Hepatocyte (in vitro differentiated cells): ENCODE measurements around the gene MEF2A. TPM values are rescaled to one million over a fixed set of nuclear protein-coding genes. Genes with fewer than 3 reads are reported as not detected.
A peak's percentile ranks its signal among the peaks of the same experiment; 100 is the strongest.

Source experiments
- DNase-seq: peaks from one replicate; pipeline ENCODE4 v3.0.0-alpha.2; 2016; ENCODE audit warnings: low spot score
- H2AFZ ChIP-seq: fragments of 200-600 bp; sonication (generic); 2 replicates; pipeline ENCODE4 v1.6.0; 2016; ENCODE audit warnings: antibody characterized with exemption, mild to moderate bottlenecking
- H3K27ac ChIP-seq: fragments of 200-600 bp; sonication (generic); 2 replicates; pipeline ENCODE4 v1.5.1; 2016; ENCODE audit warnings: mild to moderate bottlenecking
- H3K27me3 ChIP-seq: fragments of 200-600 bp; sonication (generic); 2 replicates; pipeline ENCODE4 v1.6.1; 2016
- H3K36me3 ChIP-seq: fragments of 200-600 bp; sonication (generic); replicated peaks from 2 replicates; pipeline ENCODE4 v1.5.1; 2016; ENCODE audit warnings: low read depth; ENCODE audit not compliant: insufficient read depth
- H3K4me1 ChIP-seq: fragments of 200-600 bp; sonication (generic); 2 replicates; pipeline ENCODE4 v1.5.1; 2016; ENCODE audit warnings: mild to moderate bottlenecking, moderate library complexity; ENCODE audit not compliant: insufficient read depth
- H3K4me2 ChIP-seq: fragments of 200-600 bp; sonication (generic); 2 replicates; pipeline ENCODE4 v1.6.0; 2016
- H3K4me3 ChIP-seq: fragments of 200-600 bp; sonication (generic); 2 replicates; pipeline ENCODE4 v1.5.1; 2016; ENCODE audit warnings: mild to moderate bottlenecking
- H3K79me2 ChIP-seq: fragments of 200-600 bp; sonication (generic); 2 replicates; pipeline ENCODE4 v1.6.0; 2017; ENCODE audit warnings: mild to moderate bottlenecking
- H3K9me2 ChIP-seq: fragments of 200-600 bp; sonication (generic); replicated peaks from 2 replicates; pipeline ENCODE4 v1.6.0; 2017; ENCODE audit warnings: mild to moderate bottlenecking; ENCODE audit not compliant: insufficient read depth
- H3K9me3 ChIP-seq: fragments of 200-600 bp; sonication (generic); 2 replicates; pipeline ENCODE4 v1.5.1; 2016; ENCODE audit warnings: low read depth, mild to moderate bottlenecking
- H4K20me1 ChIP-seq: fragments of 200-600 bp; sonication (generic); 2 replicates; pipeline ENCODE4 v1.6.0; 2016; ENCODE audit warnings: mild to moderate bottlenecking; ENCODE audit not compliant: insufficient read depth, poor library complexity, severe bottlenecking
- CTCF ChIP-seq: fragments of 200-600 bp; sonication (generic); IDR thresholded peaks from 2 replicates; pipeline ENCODE4 v1.5.1; 2016; ENCODE audit warnings: antibody characterized with exemption, mild to moderate bottlenecking; ENCODE audit not compliant: poor library complexity
- EZH2 ChIP-seq: fragments of 200-600 bp; sonication (generic); IDR thresholded peaks from 2 replicates; pipeline ENCODE4 v1.6.1; 2016; ENCODE audit warnings: antibody characterized with exemption, mild to moderate bottlenecking, borderline replicate concordance
- EZH2phosphoT487 ChIP-seq: fragments of 200-600 bp; sonication (generic); IDR thresholded peaks from one replicate; pipeline ENCODE4 v1.6.1; 2018; ENCODE audit warnings: antibody characterized with exemption, mild to moderate bottlenecking, low read depth, moderate library complexity; ENCODE audit not compliant: unreplicated experiment, severe bottlenecking
- WGBS: methylation state at CpG from one replicate; pipeline ENCODE4 v1.1.6; 2016; ENCODE audit warnings: low lambda C conversion rate; ENCODE audit errors: missing lambda C conversion rate; 5-methylcytosine and 5-hydroxymethylcytosine counted together
- polyA plus RNA-seq: library from polyadenylated mRNA; unstranded; fragments of >200 nt; fragmentation: Nextera tagmentation; extraction: Ambion mirVana; gene quantifications from 2 replicates; pipeline ENCODE4 v1.2.1, GENCODE V29; 2016
- total RNA-seq: library from RNA; depleted of rRNA; stranded (reverse); fragments of >200 nt; gene quantifications from 2 replicates; pipeline ENCODE4 v1.2.3, GENCODE V29; 2014

Gene MEF2A
- total and polyA plus RNA-seq, 2 experiments from 2014 or later, result 20.4 to 56.7 TPM

DNA sequence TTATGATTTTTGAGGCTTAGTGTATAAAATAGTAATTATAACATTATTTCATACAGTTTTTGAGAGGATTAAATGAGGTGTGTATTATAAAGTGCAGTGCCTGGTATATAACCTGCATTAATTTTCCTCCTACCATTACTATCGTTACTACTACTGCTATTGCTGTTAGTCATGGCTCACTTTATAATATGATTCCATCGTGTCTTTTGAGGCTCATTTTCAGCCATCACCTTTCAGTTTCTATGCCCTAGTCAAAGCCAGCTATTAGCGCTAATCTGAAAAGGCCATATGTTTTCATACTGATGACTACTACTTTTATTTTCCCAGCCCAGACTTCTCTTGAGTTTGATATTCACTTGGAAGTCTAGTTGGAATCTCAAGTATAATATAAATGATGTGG is 5.5 kb downstream of the MEF2A start:
- H3K36me3 ChIP-seq, result no peaks in the 10 kb centered on the region
- no peak overlapping the region for H3K4me3 ChIP-seq
- no peak overlapping the region for H3K27ac ChIP-seq
- H3K9me2 ChIP-seq, result no peaks in the 10 kb centered on the region
- peaks cover 75% of the 10 kb centered on the region for H4K20me1 ChIP-seq
- H3K4me2 ChIP-seq, result no peak overlapping the region
- 98% methylated on average over 3 of the region's 3 CpGs for WGBS
- no peak overlapping the region for H2AFZ ChIP-seq
- no peaks in the 10 kb centered on the region for H3K9me3 ChIP-seq
- H3K79me2 ChIP-seq, result peaks cover 100% of the 10 kb centered on the region
- no peaks in the 10 kb centered on the region for H3K27me3 ChIP-seq
- H3K4me1 ChIP-seq, result peaks cover 13% of the 10 kb centered on the region
- DNase-seq, result no peak
- TF ChIP-seq EZH2phosphoT487, result no peak
- TF ChIP-seq CTCF, result no peak
- no peak for TF ChIP-seq EZH2

- no peak for DNase-seq
- TF ChIP-seq CTCF (no peak), EZH2phosphoT487 (no peak), EZH2 (no peak)
- Histone ChIP-seq H3K4me2 (peak overlapping the region; percentile 25), H3K27me3 (no peaks in the 10 kb centered on the region), H3K4me1 (peaks cover under 1% of the 10 kb centered on the region), H3K36me3 (no peaks in the 10 kb centered on the region), H4K20me1 (peaks cover 72% of the 10 kb centered on the region), H2AFZ (no peak overlapping the region), H3K27ac (no peak overlapping the region), H3K9me3 (no peaks in the 10 kb centered on the region), H3K9me2 (no peaks in the 10 kb centered on the region), H3K79me2 (peaks cover 100% of the 10 kb centered on the region), H3K4me3 (no peak overlapping the region)
- whole genome bisulfite sequencing, result 90% methylated on average over 4 of the region's 4 CpGs
Observed at GRCh38 chr15:99574048-99574447, 8.3 kb downstream of the MEF2A start.

DNA sequence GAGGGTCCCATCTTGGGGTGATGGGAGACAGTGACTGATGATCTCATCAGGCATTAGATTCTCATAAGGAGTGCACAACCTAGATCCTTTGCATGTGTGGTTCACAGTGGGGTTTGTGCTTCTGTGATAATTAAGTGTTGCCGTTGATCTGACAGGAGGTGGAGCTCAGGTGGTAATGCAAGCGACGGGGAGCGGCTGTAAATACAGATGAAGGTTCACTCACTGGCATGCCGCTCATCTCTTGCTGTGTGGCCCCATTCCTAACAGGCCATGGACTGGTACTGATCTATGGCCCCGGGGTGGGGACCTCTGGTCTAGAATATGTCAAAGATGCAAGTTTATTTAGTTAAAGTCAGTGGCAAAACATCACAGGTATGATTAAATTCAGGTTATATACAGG is 8.7 kb downstream of the MEF2A start:
- no peaks in the 10 kb centered on the region for H3K27me3 ChIP-seq
- peaks cover 100% of the 10 kb centered on the region for H3K79me2 ChIP-seq
- H3K4me2 ChIP-seq, result peak overlapping the region; percentile 25
- H2AFZ ChIP-seq, result no peak overlapping the region
- DNase-seq, result no peak
- 87% methylated on average over 6 of the region's 6 CpGs for WGBS
- no peak overlapping the region for H3K27ac ChIP-seq
- no peak for TF ChIP-seq EZH2phosphoT487
- TF ChIP-seq CTCF, result no peak
- H4K20me1 ChIP-seq, result peaks cover 73% of the 10 kb centered on the region
- no peaks in the 10 kb centered on the region for H3K4me1 ChIP-seq
- H3K4me3 ChIP-seq, result no peak overlapping the region
- no peaks in the 10 kb centered on the region for H3K9me2 ChIP-seq
- H3K9me3 ChIP-seq, result no peaks in the 10 kb centered on the region
- no peaks in the 10 kb centered on the region for H3K36me3 ChIP-seq

- H3K4me1 ChIP-seq, result no peaks in the 10 kb centered on the region
- peaks cover 84% of the 10 kb centered on the region for H4K20me1 ChIP-seq
- no peaks in the 10 kb centered on the region for H3K9me2 ChIP-seq
- no peak for DNase-seq
- H3K27me3 ChIP-seq, result no peaks in the 10 kb centered on the region
- H3K4me2 ChIP-seq, result no peak overlapping the region
- no peaks in the 10 kb centered on the region for H3K36me3 ChIP-seq
- H3K9me3 ChIP-seq, result no peaks in the 10 kb centered on the region
- H3K4me3 ChIP-seq, result no peak overlapping the region
- H2AFZ ChIP-seq, result no peak overlapping the region
- peaks cover 100% of the 10 kb centered on the region for H3K79me2 ChIP-seq
- TF ChIP-seq CTCF (no peak), EZH2phosphoT487 (no peak), EZH2 (no peak)
- no peak overlapping the region for H3K27ac ChIP-seq
Observed at GRCh38 chr15:99578809-99579208, 13.0 kb downstream of the MEF2A start.
